HG02763 (cell line): Measurements from ENCODE around the gene LDLRAD4.
"Not testable (repeated sequence)": the region's sequence is repeated elsewhere in the genome, so short reads cannot be mapped to it uniquely, and the experiment has no call there.

Source experiments
- ATAC-seq: cut with Tn5 transposase; IDR thresholded peaks from one replicate; pipeline ENCODE4 v1.9.1; 2021; ENCODE audit warnings: mild to moderate bottlenecking, moderate library complexity; ENCODE audit not compliant: unreplicated experiment

The LDLRAD4 gene

DNA sequence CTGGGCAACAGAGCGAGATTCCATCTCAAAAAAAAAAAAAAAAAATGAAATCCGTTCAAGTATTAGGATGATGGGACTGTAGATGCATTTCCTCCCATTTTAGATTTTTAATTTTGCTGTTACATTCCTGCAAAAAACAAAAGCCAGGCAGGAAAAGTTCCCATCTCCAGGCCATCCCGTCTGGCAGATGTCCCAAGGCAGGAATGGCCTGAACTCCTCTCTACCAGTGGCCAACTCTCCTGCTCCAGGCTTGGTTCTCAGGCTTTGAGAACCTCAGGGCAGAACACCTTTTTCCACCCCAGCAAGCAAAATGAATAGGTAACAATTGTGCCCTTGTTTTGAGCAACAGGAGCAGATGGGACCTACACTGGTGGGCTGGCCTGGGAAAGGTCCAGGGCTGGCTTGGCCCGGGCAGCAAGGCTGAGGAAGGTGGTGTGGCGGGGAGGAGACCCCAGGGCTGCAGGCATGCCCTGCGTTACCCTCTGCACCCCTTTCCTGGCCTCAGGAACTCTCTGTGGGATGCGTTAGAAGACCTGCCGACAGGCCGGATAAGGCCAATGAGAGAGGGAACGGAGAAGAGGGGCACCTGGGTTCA, 421.8 kb downstream of the LDLRAD4 start:
- no peak for ATAC-seq

DNA sequence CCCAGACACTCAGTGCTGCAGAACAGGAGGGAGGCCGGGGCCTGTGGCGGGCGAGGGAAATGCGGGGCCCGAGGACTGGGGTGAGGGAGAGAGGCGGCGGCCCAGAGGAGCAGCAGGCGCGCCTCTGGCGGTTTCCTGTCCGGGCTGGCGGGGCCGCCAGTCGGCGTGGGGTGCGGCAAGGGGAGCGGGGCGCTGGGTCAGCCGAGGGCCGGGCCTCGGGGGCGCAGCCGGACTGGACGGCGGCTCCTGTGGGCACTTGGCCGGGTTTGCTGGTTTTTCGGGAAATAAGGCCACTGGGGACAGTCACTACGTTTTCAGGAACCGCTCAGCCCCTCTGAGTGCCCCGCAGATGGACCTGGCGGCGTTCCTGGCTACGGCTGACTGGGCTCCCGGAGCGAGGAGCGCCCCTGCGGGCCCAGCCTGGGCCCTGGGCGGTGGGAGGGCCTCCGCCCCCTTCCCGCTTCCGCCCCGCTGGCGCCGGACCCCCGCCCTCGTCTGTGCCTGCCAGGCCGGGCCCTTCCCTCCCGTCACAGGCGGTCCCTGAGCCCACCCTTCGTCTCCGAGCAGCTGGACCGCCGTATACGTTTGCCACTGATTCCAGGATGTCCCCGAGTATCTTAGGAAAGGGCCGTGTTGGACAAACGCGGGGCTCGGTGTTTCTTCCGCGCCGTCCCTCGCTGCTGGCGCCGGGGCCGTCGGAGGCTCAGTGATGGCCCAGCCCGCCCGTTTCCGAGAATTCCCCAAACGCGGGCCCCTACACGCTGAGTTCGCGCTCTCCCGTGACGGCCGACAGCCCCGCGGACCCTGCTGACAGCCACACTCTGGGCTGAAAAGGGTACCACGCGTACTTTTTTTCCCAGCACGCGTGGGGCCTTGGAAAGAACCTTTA, 423.2 kb downstream of the LDLRAD4 start:
- no peak for ATAC-seq

DNA sequence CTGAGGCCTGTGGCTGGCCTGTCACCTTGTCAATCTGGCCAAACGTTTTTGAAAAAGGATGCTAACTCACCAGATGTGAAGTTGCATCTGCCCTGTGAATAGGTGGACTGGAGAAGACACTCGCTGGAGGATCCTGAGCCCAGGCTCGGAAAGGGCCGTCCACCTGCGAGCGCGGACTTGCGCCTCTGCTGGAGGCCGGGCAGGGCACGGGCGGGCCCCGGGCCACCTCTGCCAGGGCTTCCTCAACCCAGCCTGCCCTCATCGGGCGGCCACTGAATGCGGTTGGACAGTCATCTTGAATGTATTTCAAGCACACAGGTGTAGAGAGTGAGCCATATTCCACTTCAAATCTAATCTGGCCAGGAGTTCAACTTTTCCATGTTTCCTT, 423.9 kb downstream of the LDLRAD4 start:
- ATAC-seq: no peak

DNA sequence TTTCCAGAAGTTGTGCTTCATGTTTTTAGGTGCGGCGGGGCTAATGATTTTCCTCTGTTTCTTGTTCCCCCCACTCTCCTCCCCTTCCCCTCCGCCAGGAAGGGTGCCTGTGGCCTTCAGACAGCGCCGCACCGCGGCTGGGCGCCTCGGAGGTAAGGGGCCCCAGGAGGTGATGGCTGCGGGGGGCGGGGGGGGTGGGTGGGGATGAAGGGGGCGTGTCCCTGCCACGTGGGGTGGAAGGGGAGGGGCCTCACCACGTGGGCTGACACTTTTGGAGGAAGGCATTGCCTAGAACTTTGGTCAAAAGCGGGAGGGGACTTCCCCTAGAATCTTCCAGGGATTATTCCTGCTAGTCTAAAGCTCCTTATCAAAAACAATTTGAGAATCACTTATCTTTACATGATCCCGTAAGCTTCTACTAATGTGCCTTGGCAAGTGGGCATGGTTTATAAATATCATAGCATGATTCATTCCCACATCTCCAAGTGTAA, 424.7 kb downstream of the LDLRAD4 start:
- ATAC-seq: no peak

DNA sequence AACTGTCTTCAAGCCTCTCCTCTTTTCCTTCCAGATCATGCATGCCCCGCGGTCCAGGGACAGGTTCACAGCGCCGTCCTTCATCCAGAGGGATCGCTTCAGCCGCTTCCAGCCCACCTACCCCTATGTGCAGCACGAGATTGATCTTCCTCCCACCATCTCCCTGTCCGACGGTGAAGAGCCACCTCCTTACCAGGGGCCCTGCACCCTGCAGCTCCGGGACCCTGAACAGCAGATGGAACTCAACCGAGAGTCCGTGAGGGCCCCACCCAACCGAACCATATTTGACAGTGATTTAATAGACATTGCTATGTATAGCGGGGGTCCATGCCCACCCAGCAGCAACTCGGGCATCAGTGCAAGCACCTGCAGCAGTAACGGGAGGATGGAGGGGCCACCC, 426.5 kb downstream of the LDLRAD4 start:
- ATAC-seq: no peak

DNA sequence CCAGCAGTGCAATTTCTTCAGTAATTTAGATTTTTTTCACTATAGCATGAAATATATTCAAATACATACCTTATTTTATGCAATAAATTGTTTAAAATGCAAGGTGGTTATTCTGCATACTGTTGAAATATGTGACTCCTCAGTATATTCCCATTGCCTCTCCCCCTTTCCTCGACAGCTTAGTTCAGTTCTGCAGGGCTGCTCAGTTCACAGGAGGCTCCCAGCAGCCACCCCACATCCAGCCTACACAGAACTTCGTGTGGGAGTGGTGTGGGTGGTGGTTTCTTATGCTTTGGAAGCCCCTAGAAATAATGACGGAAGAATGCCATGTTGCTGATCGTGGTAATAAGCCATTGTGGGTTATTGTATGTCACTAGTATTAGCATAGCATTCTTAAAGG, 428.1 kb downstream of the LDLRAD4 start:
- no peak for ATAC-seq

DNA sequence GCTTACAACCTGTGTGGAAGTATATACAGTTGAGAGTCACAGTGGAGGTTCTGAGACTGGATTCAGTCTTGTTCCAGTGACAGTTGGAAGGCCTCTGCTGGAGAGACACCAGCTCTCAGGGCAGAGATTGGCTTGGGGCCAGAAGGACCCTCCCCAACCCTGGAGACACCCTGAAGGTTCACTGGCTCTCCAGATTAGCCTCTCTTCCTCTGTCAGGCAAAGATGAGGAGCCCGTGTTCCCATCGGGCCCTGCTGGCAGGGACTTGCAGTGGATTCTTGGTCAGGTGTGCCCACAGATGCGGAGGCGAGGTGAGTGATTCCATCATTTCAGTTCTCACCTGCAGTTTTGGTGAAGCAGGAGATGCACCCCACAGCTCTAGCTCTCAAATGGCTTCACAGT, 429.2 kb downstream of the LDLRAD4 start:
- ATAC-seq: no peak

DNA sequence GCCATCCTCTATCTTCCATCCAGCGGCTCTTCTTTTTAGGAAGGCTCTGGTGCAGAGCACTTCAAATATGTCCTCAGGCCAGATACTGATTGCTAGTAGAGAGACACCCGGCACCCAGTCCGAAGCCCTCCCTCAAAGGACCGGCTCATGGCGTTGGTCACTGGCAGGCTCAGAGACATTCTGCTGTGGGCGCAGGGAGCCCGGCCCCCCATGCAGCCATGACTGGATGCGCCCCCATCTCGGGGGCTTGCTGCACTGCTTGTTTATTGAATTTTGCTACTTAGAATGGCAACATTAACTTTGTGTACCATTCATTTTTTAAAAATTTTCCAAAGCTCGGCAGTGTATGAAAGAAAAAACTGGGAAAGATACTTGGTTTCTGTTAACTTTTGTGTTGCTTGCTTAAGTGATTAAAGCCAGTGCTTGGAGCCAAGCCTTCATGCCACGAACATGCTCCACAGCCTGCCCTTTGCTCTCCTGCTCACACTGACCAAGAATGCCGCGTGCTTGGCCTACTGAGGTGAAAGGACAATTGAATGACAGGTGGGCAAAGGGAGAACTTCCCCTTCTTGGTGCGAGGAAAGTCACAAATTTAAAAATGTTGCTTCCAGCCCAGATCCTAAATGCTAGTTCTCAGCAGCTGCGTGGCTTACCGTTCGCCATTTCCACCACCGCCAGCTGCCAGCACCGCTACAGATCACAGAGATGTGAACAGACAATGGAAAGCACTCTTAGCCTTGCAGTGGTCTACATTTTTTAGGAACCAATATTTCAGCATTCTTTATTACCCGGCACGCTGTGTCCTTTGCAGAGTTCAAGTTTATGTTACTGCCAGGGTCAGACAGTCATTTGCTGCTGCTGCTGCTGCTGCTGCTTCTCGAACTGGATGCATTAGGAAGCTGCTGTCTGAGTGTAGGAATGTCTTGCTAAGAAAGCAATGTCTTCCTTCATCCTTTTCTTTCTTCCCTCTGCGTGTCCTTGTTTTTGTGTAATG, 431.1 kb downstream of the LDLRAD4 start:
- ATAC-seq: no peak

DNA sequence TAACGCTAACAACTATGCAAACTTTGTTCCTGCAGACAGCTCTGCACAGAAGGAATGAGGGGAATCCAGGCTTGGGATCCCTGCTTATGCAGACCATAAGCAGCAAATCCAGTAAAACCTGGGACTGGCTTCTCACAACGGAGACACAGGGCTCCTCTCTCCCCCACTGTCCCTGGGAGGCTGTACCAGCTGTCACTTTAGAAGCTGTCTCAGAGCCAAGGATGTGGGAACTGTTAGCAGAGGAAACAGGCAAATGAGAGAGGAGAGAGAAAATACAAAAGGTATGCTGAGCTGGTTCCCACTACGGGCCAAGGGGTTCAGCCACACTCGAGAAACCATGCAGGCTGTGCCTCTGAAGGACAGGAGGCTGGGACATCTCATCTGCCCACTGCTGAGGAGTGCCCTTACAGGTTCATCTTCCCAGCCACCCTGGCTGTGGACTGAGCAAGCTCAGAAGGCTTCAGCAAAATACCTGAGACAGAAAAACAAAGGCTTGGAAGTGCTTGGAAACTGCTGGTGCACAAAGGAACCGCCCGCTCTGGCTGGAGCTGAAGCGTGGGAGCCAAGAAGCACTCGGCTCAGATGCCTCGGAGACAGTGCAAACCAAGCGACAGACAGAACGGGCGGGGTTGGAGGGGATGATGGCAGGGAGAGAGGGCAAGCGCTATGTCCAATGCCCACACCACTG, 435.3 kb downstream of the LDLRAD4 start:
- ATAC-seq: no peak

DNA sequence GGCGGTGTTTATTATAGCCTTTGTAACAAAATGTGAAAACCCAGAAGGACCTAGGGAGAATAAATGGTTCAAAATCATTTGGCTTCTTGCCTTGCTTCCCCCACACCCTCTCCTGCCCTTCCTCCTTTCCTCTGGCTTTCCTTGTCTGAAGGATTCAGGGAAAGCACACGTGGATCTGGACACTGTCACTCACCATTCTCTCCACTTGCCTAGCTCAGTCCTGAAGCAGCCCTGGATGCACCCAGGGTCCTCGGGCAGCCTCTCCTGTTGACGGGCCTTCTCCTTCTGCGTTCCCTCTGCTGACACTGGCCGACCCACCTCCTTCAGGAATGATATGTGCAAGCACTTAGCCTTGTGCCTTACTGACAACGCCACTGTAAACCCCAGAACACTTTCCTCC, 439.4 kb downstream of the LDLRAD4 start:
- no peak for ATAC-seq

DNA sequence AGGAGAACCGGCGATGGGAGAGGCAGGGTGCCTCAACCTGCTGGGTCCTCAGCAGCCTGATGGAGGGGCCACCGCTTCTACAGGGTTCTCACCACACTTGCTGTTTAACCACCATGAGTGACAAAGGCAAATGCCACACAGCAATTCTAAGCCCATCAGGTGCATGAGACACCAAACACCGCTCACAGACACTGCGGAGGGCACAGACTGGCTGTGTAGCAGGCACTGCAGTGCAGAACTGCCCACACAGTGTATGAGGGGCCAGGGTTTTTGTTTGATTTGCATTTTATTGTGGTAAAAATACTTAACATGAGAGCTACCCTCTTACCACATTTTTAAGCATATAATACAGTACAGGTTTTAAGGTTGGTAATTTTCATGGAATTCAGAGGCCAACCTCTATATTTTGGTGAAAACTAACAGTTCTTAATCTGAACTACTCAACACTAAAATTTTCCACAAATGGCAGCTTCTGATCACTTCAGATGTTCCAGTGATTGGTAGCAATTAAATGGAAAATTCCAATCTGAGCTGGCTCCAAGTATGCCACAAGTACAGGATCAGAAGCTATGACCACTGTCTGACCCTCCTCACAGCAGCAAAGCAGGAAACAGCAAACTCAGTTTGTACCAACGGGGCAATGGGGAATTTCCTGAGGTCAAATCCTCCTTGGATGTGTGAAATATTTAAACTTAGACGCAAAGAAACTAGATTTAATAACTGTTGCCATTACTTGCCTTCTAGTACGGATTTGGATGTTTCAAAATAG, 440.1 kb downstream of the LDLRAD4 start:
- no peak for ATAC-seq

DNA sequence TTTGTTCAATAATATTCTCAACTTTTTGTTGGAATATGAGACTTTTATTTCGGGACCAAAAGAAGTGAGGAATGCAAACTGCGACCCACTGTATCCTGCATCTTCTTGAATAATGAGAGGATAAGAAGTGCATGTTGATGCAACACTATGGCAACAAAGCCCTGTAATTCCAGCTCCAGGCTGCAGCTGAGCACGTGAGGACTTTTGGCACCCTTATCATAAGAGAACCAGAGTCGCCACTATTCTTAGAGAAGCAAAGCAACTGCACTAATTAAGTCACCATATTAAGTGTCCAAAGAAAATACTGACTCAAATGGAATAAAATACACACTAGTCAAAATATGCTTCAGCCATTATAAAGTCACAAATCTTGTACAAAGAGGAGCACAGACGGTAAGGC, 441.9 kb downstream of the LDLRAD4 start:
- no peak for ATAC-seq

DNA sequence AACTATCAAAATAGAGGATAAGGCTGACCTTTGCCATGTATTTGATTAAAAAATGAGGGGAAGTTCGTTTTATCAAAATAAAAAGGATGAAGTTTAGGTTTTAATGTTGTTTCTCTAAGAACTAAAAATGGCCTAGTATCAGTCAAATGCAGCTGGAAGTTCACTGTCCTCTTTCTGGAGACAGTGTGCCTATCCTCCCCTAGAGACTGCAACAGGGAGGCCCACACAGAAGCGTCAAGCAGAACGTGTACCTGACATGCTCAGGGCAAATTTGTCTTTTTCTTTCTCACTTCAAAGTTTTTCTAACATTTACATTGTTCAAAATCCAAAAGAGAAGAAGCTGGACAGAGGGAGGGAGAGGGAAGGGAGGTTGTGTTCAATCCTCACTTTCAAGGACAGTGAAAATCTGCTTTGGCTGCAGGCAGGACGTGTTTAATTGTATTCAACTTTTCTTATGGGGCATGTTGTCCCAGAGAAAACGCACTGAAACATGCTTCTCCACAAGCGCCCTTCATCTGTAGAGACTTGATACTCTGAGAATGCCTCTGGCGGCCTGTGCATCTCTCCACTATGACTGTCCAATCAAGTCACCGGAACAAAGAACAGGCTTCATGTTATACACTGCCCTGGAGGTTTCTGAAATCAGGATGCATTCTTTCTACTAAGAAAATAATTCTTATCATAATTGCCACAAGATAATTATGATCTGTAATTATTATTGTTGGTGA, 442.7 kb downstream of the LDLRAD4 start:
- ATAC-seq: no peak

DNA sequence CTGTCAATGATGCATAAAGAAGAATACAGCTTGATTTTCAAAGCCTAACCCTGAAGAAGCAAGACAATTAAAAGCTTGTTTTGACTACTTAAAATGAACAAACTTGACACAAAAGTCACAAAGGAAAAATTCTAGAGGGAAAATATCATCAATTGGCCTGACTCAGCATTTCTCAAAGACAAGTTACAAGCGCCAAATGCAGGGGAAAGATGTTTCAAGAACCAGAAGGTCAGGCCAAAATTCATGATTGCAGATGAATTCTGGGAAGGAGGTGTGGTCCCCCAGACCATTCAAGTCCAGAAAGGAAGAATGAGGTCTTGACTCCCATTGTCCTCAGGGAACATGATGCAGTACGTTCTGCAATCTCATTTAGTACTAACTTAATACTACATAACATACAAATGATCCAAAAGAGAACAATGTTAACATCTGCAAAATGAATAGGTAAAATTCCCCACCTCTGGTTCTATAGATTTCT, 443.3 kb downstream of the LDLRAD4 start:
- ATAC-seq: no peak

DNA sequence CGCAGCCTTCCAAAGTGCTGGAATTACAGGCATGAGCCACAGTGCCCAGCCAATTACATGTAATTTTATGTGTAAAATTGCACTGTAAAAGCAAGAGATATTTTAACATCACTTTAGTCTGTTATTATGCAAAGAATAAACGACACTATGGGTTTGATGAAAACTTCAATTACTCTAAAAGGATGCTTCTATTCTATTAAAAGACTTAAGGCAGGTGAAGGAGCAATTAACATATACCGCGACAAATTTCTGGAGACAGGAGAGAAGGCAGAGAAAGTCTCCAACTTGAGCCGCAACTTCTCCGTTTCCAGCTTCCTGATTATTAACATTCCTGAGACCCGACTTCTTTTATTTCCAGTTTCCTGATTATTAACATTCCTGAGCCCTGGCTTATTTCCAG, 454.1 kb downstream of the LDLRAD4 start:
- ATAC-seq: no peak

DNA sequence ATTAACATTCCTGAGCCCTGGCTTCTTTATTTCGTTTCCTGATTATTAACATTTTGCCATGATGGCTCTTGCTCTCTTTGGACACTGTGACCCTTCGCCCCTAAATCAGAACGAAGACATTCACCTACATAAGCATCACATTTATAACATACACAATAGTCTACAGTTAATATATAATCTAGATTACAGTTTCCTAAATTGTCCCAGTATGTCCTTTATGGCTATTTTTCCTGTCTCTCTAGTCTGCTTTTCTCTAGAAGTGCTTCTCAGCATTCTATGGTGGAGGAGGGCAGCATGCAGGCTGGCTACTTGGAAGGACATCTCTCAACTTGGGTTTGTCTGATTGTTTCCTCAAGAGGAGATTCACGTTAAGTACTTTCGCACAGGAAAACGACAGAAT, 457.9 kb downstream of the LDLRAD4 start:
- ATAC-seq: no peak

DNA sequence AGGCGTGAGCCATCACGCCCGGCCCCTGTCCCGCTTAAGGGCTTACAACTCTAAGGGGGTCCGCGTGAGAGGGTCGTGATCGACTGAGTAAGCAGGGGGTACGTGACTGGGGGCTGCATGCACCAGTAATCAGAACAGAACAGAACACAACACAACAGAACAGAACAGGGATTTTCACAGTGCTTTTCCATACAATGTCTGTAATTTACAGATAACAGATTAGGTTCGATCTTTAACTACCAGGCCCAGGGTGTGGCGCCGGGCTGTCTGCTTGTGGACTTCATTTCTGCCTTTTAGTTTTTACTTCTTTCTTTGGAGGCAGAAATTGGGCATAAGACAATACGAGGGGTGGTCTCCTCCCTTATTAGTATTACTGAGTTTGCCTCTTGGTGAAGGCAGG, 458.8 kb downstream of the LDLRAD4 start:
- not testable (repeated sequence) for ATAC-seq

DNA sequence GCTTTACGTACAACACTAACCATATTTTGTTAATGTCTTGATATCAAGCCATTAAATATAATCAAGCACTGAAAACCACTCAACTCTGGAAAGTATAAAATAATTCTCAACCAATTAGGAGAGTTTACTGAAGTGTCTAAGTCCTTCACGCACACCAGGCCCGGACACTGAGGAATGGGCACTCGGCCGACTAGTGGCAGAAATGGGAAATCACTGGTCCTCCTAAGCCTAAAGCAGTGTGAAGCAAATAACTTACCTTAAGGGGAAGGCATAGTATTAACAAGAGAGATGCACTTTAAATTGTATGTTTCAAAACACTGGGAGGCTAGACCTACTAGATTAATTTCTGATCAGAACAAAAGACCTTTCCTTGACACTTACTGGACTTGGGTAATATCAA, 462.1 kb downstream of the LDLRAD4 start:
- ATAC-seq: no peak

DNA sequence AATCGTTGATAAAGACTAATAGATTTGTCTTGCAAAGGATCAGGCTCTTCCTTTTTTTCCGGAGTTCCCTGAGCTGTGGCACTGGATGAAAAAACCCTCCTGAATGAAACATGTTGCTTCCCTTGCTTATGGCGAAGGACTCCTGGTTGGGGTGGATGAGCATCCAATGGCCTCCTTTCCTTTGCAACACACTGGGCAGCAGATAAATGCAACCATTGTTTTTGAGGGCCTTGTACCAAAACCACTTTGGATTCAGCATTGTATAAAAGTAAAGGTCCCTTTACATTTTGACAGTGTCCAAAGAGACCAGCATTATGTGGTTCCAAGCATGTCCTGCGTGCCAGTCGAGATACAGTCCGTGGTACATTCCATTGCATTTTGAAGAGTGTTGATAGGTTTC, 463.1 kb downstream of the LDLRAD4 start:
- no peak for ATAC-seq
